NCI-H146 (cell line): ENCODE results near the gene CCDC116.
A peak's percentile ranks its signal among the peaks of the same experiment; 100 is the strongest.
"Not testable (repeated sequence)": the region's sequence is repeated elsewhere in the genome, so short reads cannot be mapped to it uniquely, and the experiment has no call there.

ENCODE experiments used
- DNase-seq: peaks from one replicate; lab custom pipeline; 2025; lab: John Stamatoyannopoulos, UW

The CCDC116 gene

GRCh38 chr22:21609556-21610157, 22.9 kb upstream of the CCDC116 start:
- not testable (repeated sequence) for DNase-seq

GRCh38 chr22:21611210-21611977, 21.2 kb upstream of the CCDC116 start:
- no peak for DNase-seq

GRCh38 chr22:21612858-21613257, 19.7 kb upstream of the CCDC116 start:
- no peak for DNase-seq

- DNase-seq: no peak
Measured at GRCh38 chr22:21613553-21614233, 18.9 kb upstream of the CCDC116 start.

GRCh38 chr22:21615731-21616130, 16.8 kb upstream of the CCDC116 start:
- no peak for DNase-seq

- not testable (repeated sequence) for DNase-seq
Measured at GRCh38 chr22:21617337-21617736, 15.2 kb upstream of the CCDC116 start.

- no peak for DNase-seq
Measured at GRCh38 chr22:21621025-21621424, 11.5 kb upstream of the CCDC116 start.

- no peak for DNase-seq
Measured at GRCh38 chr22:21622011-21622918, 10.3 kb upstream of the CCDC116 start.

GRCh38 chr22:21622919-21623647, 9.5 kb upstream of the CCDC116 start:
- no peak for DNase-seq

- DNase-seq: no peak
Measured at GRCh38 chr22:21623648-21623970, 9.0 kb upstream of the CCDC116 start.

- DNase-seq: no peak
Measured at GRCh38 chr22:21624120-21624879, 8.3 kb upstream of the CCDC116 start.

- DNase-seq: no peak
Measured at GRCh38 chr22:21624880-21625791, 7.4 kb upstream of the CCDC116 start.

- no peak for DNase-seq
Measured at GRCh38 chr22:21626073-21626734, 6.4 kb upstream of the CCDC116 start.

GRCh38 chr22:21626735-21627469, 5.7 kb upstream of the CCDC116 start:
- DNase-seq: no peak

GRCh38 chr22:21628386-21629254, 3.9 kb upstream of the CCDC116 start:
- DNase-seq: no peak

GRCh38 chr22:21629255-21630149, 3.1 kb upstream of the CCDC116 start, which contains the start of gene YDJC:
Gene YDJC, minus strand, starts transcription at chr22:21630022. Its CDS starts 8 bp downstream, at chr22:21630014.
- DNase-seq: peak; percentile 88
